Breast epithelium (tissue), 4 donors: ENCODE measurements around the gene ANKRD26. TPM values are rescaled to one million over a fixed set of nuclear protein-coding genes. Genes with fewer than 3 reads are reported as not detected.
"Not testable (repeated sequence)": the region's sequence is repeated elsewhere in the genome, so short reads cannot be mapped to it uniquely, and the experiment has no call there.

Source experiments
- DNase-seq, 2 donors: peaks; one replicate each; pipeline ENCODE4 v3.0.0-alpha.2; 2019; ENCODE audit warnings: low spot score in 2 of 2
- H3K27ac ChIP-seq, 2 donors: fragments of 200-600 bp; sonication (generic) in 1 of 2; one replicate each; pipeline ENCODE4 v1.5.1; 2016 to 2019; ENCODE audit warnings: mild to moderate bottlenecking in 1 of 2
- H3K27me3 ChIP-seq, 2 donors: fragments of 200-600 bp; sonication (generic) in 1 of 2; one replicate each; pipeline versions ENCODE4 v1.5.1 to v1.6.0; 2017 to 2019; ENCODE audit warnings: control low read depth in 1 of 2, mild to moderate bottlenecking in 1 of 2
- H3K36me3 ChIP-seq: fragments of 200-600 bp; one replicate; pipeline ENCODE4 v1.5.1; 2019
- H3K4me1 ChIP-seq, 2 donors: fragments of 200-600 bp; sonication (generic); one replicate each; pipeline ENCODE4 v1.5.1; 2016 to 2019; ENCODE audit warnings: control low read depth in 1 of 2
- H3K4me3 ChIP-seq, 3 donors: fragments of 200-600 bp; sonication (generic); 1 replicate in 2 of 3; 2 replicates in 1 of 3; pipeline ENCODE4 v1.5.1; 2016 to 2019; ENCODE audit warnings: mild to moderate bottlenecking in 3 of 3, moderate library complexity in 2 of 3
- H3K9me3 ChIP-seq, 2 donors: fragments of 200-600 bp; sonication (generic) in 1 of 2; one replicate each; pipeline ENCODE4 v1.5.1; 2016 to 2019; ENCODE audit warnings: control low read depth in 1 of 2
- CTCF ChIP-seq, 3 donors: fragments of 450-650 bp; IDR thresholded peaks; one replicate each; pipeline ENCODE4 v1.5.1; 2016 to 2017; ENCODE audit warnings: antibody characterized with exemption in 3 of 3, mild to moderate bottlenecking in 3 of 3, moderate library complexity in 3 of 3
- POLR2A ChIP-seq: fragments of 450-650 bp; IDR thresholded peaks from one replicate; pipeline ENCODE4 v1.6.1; 2016; ENCODE audit warnings: antibody characterized with exemption, mild to moderate bottlenecking, moderate library complexity
- POLR2AphosphoS5 ChIP-seq, 3 donors: sonication (generic); formaldehyde crosslinking; IDR thresholded peaks; one replicate each; pipeline ENCODE4 v1.6.1; 2017; ENCODE audit warnings: antibody characterized with exemption in 3 of 3
- intact Hi-C: fragments of 100-400 bp; cut with DNase I; formaldehyde crosslinking; loops from one replicate; pipeline ENCODE4 v1.15.1; 2023; ENCODE audit warnings: low total_unique reads
- total RNA-seq, 3 donors: library from RNA; depleted of rRNA; stranded (reverse); fragments of >200 nt; gene quantifications; one replicate each; pipeline ENCODE4 v1.1.0, GENCODE V29; 2016

Gene ANKRD26
- total RNA-seq, 3 donors from 2014 or later, result 8.3 to 14.6 (median 13.4) TPM

DNA sequence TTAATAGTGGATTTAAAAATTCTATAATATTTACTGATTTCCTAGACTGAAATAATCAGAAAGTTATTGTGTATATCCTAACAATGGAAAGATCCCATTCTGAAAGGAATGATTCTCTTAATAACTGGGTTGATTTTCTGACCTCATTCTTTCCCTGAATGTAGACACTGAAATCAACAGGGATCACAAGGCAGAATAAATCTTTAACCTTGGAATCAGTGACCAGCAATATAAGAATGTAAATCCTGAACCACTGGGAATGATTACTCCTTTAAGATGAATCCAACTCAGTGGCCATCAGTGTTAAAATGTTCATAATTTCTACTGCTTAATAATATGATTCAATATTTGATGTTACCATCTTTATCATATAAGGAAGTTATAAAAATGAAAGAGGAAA lies 47.6 kb downstream of the ANKRD26 start:
- H3K27me3 ChIP-seq, result no peaks in the 10 kb centered on the region
- H3K36me3 ChIP-seq, result no peaks in the 10 kb centered on the region
- H3K4me1 ChIP-seq, result no peaks in the 10 kb centered on the region
- TF ChIP-seq POLR2A (no peak), CTCF (IDR thresholded peaks at IDR 0.05) (no peak), POLR2AphosphoS5 (IDR thresholded peaks at IDR 0.05) (no peak)
- no peak overlapping the region for H3K27ac ChIP-seq
- intact Hi-C loops, result no loop called here
- no peak for DNase-seq
- no peak overlapping the region for H3K4me3 ChIP-seq
- no peaks in the 10 kb centered on the region for H3K9me3 ChIP-seq

DNA sequence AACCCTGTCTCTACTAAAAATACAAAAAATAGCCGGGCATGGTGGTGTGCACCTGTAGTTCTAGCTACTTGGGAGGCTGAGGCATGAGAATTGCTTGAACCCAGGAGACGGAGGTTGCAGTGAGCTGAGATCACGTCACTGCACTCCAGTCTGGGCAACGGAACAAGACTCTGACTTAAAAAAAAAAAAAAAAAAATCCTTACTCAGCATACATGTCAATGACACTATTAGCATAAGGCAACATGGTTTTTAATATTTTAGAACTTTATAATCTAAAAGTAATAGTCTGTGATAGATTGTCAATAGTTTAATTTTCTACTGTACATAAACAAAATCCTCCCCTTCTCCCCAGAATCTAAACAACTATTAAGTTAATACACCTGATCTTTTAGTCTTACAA lies 55.0 kb downstream of the ANKRD26 start:
- not testable (repeated sequence) for H3K36me3 ChIP-seq

GRCh38 chr10:27041196-27041595 lies 59.1 kb downstream of the ANKRD26 start:
- Histone ChIP-seq H3K27me3 (no peaks in the 10 kb centered on the region), H3K9me3 (no peaks in the 10 kb centered on the region), H3K4me1 (no peaks in the 10 kb centered on the region), H3K36me3 (no peaks in the 10 kb centered on the region), H3K27ac (no peak overlapping the region), H3K4me3 (no peak overlapping the region)
- TF ChIP-seq POLR2A, result no peak
- no peak for TF ChIP-seq POLR2AphosphoS5 (IDR thresholded peaks at IDR 0.05)
- intact Hi-C loops, result no loop called here
- DNase-seq, result no peak

More for the DNA sequence above, 55.0 kb downstream of the ANKRD26 start:
- H3K9me3 ChIP-seq, H3K4me3 ChIP-seq, H3K27ac ChIP-seq, DNase-seq, intact Hi-C loops, H3K27me3 ChIP-seq, H3K4me1 ChIP-seq: not testable (repeated sequence)

DNA sequence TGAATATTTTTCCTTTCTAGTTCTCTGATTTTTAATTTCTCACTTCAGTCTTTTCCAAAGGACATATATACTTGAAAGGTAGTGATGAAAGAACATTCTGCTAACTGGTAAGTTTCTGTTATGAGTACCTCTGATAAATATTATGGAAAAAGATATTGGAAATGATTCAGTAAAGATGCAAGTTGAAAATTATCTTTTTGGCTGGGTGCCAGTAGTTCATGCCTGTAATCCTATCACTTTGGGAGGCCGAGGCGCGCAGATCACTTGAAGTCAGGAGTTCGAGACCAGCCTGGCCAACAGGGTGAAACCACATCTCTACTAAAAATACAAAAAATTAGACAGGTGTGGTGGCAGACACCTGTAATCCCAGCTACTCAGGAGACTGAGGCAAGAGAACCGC lies 62.1 kb downstream of the ANKRD26 start:
- H3K27ac ChIP-seq, result no peak overlapping the region
- H3K4me3 ChIP-seq, result no peak overlapping the region
- intact Hi-C loops, result no loop called here
- DNase-seq, result no peak
- H3K36me3 ChIP-seq, result no peaks in the 10 kb centered on the region
- no peaks in the 10 kb centered on the region for H3K9me3 ChIP-seq
- TF ChIP-seq POLR2AphosphoS5 (IDR thresholded peaks at IDR 0.05) (no peak), CTCF (IDR thresholded peaks at IDR 0.05) (no peak), POLR2A (no peak)
- no peaks in the 10 kb centered on the region for H3K4me1 ChIP-seq
- no peaks in the 10 kb centered on the region for H3K27me3 ChIP-seq

DNA sequence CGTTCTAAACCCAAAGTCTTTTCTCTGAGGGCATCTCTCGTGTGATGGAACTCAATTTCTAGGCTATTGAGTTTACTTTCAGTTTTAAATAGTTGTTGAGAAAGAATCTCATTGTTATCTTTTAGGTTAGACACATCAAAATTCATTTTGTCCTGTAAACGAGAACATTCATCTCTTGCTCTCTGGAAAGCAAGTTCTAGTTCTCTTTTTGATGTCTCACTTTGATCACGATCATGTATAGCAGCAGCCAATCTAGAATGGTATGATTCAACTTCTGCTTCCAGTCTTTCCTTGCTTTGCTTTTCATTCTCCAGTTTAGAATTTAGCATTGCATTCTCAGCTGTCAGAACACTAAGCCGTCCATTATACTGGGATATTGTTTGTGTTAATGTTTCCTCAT lies 65.1 kb downstream of the ANKRD26 start:
- TF ChIP-seq POLR2A, result no peak
- TF ChIP-seq POLR2AphosphoS5 (IDR thresholded peaks at IDR 0.05), result no peak
- TF ChIP-seq CTCF (IDR thresholded peaks at IDR 0.05), result no peak
- Histone ChIP-seq H3K27me3 (no peaks in the 10 kb centered on the region), H3K4me3 (no peak overlapping the region), H3K36me3 (no peaks in the 10 kb centered on the region), H3K9me3 (no peaks in the 10 kb centered on the region), H3K27ac (no peak overlapping the region), H3K4me1 (no peaks in the 10 kb centered on the region)
- DNase-seq, result no peak
- intact Hi-C loops, result no loop called here

DNA sequence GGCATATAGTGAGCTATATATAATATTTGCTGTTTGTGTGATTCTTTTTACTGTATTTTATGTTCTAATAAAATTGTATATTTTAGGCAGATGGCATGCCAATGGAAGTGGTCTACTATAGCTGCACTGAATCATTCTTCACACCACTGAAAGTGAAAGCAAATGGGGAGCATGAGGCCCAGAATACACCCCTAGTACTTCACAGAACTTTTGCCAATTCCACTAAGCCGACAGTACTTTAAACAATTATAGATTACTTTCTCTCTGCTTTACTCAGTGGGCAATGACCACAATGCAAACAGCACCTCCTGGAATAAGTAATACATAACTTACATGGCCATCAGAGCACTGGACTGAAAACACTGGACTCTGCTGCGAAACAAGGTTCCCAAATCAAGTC lies 70.2 kb downstream of the ANKRD26 start:
- H3K27me3 ChIP-seq, result no peaks in the 10 kb centered on the region
- DNase-seq, result no peak
- TF ChIP-seq POLR2A (no peak), CTCF (IDR thresholded peaks at IDR 0.05) (no peak), POLR2AphosphoS5 (IDR thresholded peaks at IDR 0.05) (no peak)
- H3K36me3 ChIP-seq, result no peaks in the 10 kb centered on the region
- H3K27ac ChIP-seq, result no peak overlapping the region
- H3K9me3 ChIP-seq, result no peaks in the 10 kb centered on the region
- H3K4me3 ChIP-seq, result no peak overlapping the region
- H3K4me1 ChIP-seq, result no peaks in the 10 kb centered on the region
- intact Hi-C loops, result no loop called here
